Measurements from ENCODE around the gene BMPR1A.

Gene BMPR1A

DNA sequence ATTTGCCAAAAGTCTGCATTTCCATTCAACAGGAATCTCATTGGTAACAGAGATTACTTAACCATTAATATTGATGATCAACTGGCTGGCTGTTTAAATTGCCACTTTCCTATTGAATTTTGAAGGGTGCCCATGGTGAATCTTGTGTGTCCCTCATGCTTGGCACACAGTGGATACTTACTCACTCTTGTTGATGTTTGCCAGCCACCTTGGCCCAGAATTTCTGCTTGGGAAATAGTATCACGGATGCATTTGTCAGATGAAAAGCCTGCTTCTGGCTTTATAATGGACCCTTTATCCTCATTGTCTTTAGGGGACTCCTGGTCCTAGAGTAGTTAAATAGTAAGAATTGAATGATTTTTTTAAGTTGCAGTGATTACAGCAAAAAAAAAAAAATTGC, 149.0 kb downstream of the BMPR1A start:
- ATAC-seq, result no peak
- TF ChIP-seq RARB (CRISPR knock-in tag; IDR thresholded peaks at IDR 0.05) (no peak), PPARA (CRISPR knock-in tag; IDR thresholded peaks at IDR 0.05; ENCODE audit: borderline replicate concordance) (no peak), ESRRG (CRISPR knock-in tag; IDR thresholded peaks at IDR 0.05) (no peak), ISL1 (CRISPR knock-in tag; IDR thresholded peaks at IDR 0.05) (no peak), OSR1 (CRISPR knock-in tag; IDR thresholded peaks at IDR 0.05) (no peak), ZNF70 (CRISPR knock-in tag; IDR thresholded peaks at IDR 0.05) (no peak), ZNF565 (CRISPR knock-in tag; conservative IDR thresholded peaks at IDR 0.05; ENCODE audit: low read depth) (no peak), ZFP3 (CRISPR knock-in tag; IDR thresholded peaks at IDR 0.05) (no peak), ARNTL (CRISPR knock-in tag; IDR thresholded peaks at IDR 0.05; ENCODE audit: borderline replicate concordance, low read depth) (no peak)
- TF ChIP-seq, protein P1, sequence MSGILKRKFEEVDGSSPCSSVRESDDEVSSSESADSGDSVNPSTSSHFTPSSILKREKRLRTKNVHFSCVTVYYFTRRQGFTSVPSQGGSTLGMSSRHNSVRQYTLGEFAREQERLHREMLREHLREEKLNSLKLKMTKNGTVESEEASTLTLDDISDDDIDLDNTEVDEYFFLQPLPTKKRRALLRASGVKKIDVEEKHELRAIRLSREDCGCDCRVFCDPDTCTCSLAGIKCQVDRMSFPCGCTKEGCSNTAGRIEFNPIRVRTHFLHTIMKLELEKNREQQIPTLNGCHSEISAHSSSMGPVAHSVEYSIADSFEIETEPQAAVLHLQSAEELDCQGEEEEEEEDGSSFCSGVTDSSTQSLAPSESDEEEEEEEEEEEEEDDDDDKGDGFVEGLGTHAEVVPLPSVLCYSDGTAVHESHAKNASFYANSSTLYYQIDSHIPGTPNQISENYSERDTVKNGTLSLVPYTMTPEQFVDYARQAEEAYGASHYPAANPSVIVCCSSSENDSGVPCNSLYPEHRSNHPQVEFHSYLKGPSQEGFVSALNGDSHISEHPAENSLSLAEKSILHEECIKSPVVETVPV (CRISPR knock-in tag; IDR thresholded peaks at IDR 0.05), result no peak
- TF ChIP-seq, protein P2, sequence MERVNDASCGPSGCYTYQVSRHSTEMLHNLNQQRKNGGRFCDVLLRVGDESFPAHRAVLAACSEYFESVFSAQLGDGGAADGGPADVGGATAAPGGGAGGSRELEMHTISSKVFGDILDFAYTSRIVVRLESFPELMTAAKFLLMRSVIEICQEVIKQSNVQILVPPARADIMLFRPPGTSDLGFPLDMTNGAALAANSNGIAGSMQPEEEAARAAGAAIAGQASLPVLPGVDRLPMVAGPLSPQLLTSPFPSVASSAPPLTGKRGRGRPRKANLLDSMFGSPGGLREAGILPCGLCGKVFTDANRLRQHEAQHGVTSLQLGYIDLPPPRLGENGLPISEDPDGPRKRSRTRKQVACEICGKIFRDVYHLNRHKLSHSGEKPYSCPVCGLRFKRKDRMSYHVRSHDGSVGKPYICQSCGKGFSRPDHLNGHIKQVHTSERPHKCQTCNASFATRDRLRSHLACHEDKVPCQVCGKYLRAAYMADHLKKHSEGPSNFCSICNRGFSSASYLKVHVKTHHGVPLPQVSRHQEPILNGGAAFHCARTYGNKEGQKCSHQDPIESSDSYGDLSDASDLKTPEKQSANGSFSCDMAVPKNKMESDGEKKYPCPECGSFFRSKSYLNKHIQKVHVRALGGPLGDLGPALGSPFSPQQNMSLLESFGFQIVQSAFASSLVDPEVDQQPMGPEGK (CRISPR knock-in tag; IDR thresholded peaks at IDR 0.05; ENCODE audit: borderline replicate concordance), result no peak

DNA sequence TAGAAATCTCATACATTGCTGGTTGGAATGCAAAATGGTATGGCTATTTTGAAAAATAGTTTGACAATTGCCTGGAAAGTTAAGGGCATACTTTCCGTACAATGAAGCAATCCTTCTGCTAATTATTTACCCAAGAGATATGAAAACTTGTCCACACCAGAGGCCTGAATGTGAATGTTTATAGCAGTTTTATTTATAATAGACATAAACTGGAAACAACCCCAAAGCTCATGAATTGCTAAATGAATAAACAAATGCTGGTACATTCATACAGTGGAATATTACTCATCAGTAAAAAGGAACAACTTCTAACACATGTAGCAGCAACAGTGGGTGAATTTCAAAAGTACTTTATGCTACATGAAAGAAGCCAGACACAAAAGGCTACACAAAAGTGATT, 158.3 kb downstream of the BMPR1A start:
- no peak for TF ChIP-seq CSDC2 (CRISPR knock-in tag; IDR thresholded peaks at IDR 0.05)
- TF ChIP-seq, protein P1 (CRISPR knock-in tag; IDR thresholded peaks at IDR 0.05), result no peak
- TF ChIP-seq TOX (CRISPR knock-in tag; IDR thresholded peaks at IDR 0.05; ENCODE audit: borderline replicate concordance), result no peak
- TF ChIP-seq PPARA (CRISPR knock-in tag; IDR thresholded peaks at IDR 0.05; ENCODE audit: borderline replicate concordance), result no peak
- no peak for TF ChIP-seq ARNTL (CRISPR knock-in tag; IDR thresholded peaks at IDR 0.05; ENCODE audit: borderline replicate concordance, low read depth)
- TF ChIP-seq, protein P3, sequence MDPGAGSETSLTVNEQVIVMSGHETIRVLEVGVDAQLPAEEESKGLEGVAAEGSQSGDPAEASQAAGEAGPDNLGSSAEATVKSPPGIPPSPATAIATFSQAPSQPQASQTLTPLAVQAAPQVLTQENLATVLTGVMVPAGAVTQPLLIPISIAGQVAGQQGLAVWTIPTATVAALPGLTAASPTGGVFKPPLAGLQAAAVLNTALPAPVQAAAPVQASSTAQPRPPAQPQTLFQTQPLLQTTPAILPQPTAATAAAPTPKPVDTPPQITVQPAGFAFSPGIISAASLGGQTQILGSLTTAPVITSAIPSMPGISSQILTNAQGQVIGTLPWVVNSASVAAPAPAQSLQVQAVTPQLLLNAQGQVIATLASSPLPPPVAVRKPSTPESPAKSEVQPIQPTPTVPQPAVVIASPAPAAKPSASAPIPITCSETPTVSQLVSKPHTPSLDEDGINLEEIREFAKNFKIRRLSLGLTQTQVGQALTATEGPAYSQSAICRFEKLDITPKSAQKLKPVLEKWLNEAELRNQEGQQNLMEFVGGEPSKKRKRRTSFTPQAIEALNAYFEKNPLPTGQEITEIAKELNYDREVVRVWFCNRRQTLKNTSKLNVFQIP (CRISPR knock-in tag; IDR thresholded peaks at IDR 0.05; ENCODE audit: borderline replicate concordance, low read depth), result no peak
- no peak for TF ChIP-seq ZFP30 (CRISPR knock-in tag; IDR thresholded peaks at IDR 0.05)
- no peak for TF ChIP-seq OSR1 (CRISPR knock-in tag; IDR thresholded peaks at IDR 0.05)
- TF ChIP-seq ISL1 (CRISPR knock-in tag; IDR thresholded peaks at IDR 0.05), result no peak
- no peak for TF ChIP-seq ZNF70 (CRISPR knock-in tag; IDR thresholded peaks at IDR 0.05)
- TF ChIP-seq ZNF8 (CRISPR knock-in tag; IDR thresholded peaks at IDR 0.05), result no peak
- TF ChIP-seq, protein P4, sequence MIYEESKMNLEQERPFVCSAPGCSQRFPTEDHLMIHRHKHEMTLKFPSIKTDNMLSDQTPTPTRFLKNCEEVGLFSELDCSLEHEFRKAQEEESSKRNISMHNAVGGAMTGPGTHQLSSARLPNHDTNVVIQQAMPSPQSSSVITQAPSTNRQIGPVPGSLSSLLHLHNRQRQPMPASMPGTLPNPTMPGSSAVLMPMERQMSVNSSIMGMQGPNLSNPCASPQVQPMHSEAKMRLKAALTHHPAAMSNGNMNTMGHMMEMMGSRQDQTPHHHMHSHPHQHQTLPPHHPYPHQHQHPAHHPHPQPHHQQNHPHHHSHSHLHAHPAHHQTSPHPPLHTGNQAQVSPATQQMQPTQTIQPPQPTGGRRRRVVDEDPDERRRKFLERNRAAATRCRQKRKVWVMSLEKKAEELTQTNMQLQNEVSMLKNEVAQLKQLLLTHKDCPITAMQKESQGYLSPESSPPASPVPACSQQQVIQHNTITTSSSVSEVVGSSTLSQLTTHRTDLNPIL (CRISPR knock-in tag; IDR thresholded peaks at IDR 0.05; ENCODE audit: low read depth), result no peak
- no peak for TF ChIP-seq BACH2 (CRISPR knock-in tag; IDR thresholded peaks at IDR 0.05; ENCODE audit: borderline replicate concordance)
- TF ChIP-seq TCF4 (CRISPR knock-in tag; IDR thresholded peaks at IDR 0.05; ENCODE audit: borderline replicate concordance), result no peak
- no peak for TF ChIP-seq ZFP3 (CRISPR knock-in tag; IDR thresholded peaks at IDR 0.05)
- TF ChIP-seq ZC3H10 (CRISPR knock-in tag; IDR thresholded peaks at IDR 0.05), result no peak
- ATAC-seq, result no peak

DNA sequence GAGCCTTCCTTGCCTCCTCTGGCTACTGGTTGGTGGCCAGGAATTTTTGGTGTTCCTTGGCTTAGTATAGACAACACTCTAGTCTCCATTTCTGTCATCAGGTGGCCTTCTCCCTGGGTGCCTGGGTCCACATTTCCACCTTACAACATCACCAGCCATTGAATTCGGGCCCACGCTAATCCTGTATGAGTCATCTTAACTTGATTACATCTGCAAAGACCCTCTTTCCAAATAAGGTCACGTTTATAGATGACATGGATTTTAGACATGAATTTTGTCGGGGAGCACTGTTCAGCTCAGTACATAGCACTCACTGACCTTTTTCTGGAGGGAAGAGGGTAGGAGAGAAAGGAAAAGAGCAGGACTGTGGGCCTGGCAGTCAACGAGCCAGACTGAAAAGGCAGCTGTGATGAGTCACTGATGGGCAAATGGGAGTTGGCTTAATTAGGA, 161.6 kb downstream of the BMPR1A start:
- peak; percentile 54 for ATAC-seq
- TF ChIP-seq ZC3H10 (CRISPR knock-in tag; IDR thresholded peaks at IDR 0.05) (no peak), TCF4 (CRISPR knock-in tag; IDR thresholded peaks at IDR 0.05; ENCODE audit: borderline replicate concordance) (no peak), BACH2 (CRISPR knock-in tag; IDR thresholded peaks at IDR 0.05; ENCODE audit: borderline replicate concordance) (no peak), SNAI2 (CRISPR knock-in tag; IDR thresholded peaks at IDR 0.05) (no peak), ZFP30 (CRISPR knock-in tag; IDR thresholded peaks at IDR 0.05) (no peak), RARB (CRISPR knock-in tag; IDR thresholded peaks at IDR 0.05) (no peak), ZFP3 (CRISPR knock-in tag; IDR thresholded peaks at IDR 0.05) (no peak), PPARA (CRISPR knock-in tag; IDR thresholded peaks at IDR 0.05; ENCODE audit: borderline replicate concordance) (no peak), GLIS3 (CRISPR knock-in tag; IDR thresholded peaks at IDR 0.05) (no peak), ZNF8 (CRISPR knock-in tag; IDR thresholded peaks at IDR 0.05) (no peak), ARNTL (CRISPR knock-in tag; IDR thresholded peaks at IDR 0.05; ENCODE audit: borderline replicate concordance, low read depth) (no peak)
- TF ChIP-seq, protein P3 (CRISPR knock-in tag; IDR thresholded peaks at IDR 0.05; ENCODE audit: borderline replicate concordance, low read depth), result no peak
- TF ChIP-seq, protein P1 (CRISPR knock-in tag; IDR thresholded peaks at IDR 0.05), result no peak
- TF ChIP-seq, protein P2 (CRISPR knock-in tag; IDR thresholded peaks at IDR 0.05; ENCODE audit: borderline replicate concordance), result no peak

All from SK-N-SH treated with all-trans-retinoic acid at 6 μM for 48 hours (cell line).